GM12874 (cell line): ENCODE data around the gene KRTAP5-6.

Experiments used
- CTCF ChIP-seq: IDR thresholded peaks from 2 replicates; pipeline ENCODE4 v1.5.1; 2011; ENCODE audit warnings: low read depth, mild to moderate bottlenecking, control low read depth, low read length, moderate library complexity; ENCODE audit not compliant: insufficient read depth

KRTAP5-6 gene

GRCh38 chr11:1708716-1709115 is 11.7 kb downstream of the KRTAP5-6 start:
- no peak for TF ChIP-seq CTCF

GRCh38 chr11:1714908-1715885 is 18.2 kb downstream of the KRTAP5-6 start:
- no peak for TF ChIP-seq CTCF

- TF ChIP-seq CTCF = no peak
These were observed 20.8 kb downstream of the KRTAP5-6 start for GRCh38 chr11:1717745-1718144.

- TF ChIP-seq CTCF = no peak
These were observed 21.3 kb downstream of the KRTAP5-6 start for GRCh38 chr11:1718326-1718725.

GRCh38 chr11:1719781-1720180 is 22.8 kb downstream of the KRTAP5-6 start:
- TF ChIP-seq CTCF = no peak

GRCh38 chr11:1727096-1727690 is 30.2 kb downstream of the KRTAP5-6 start:
- TF ChIP-seq CTCF = no peak

GRCh38 chr11:1727861-1728260 is 30.9 kb downstream of the KRTAP5-6 start:
- no peak for TF ChIP-seq CTCF
